RWPE2 (cell line): ENCODE measurements around the gene ABHD1.

Source experiments
- ATAC-seq: fragments of 200-7000 bp; cut with Tn5 transposase; 3 replicates; pipeline ENCODE4 v1.9.1; 2021; ENCODE audit warnings: low read depth
- DNase-seq: peaks from one replicate; pipeline ENCODE4 v3.0.0-alpha.2; 2020; ENCODE audit warnings: low spot score
- H3K27ac ChIP-seq: fragments of 450-650 bp; 2 replicates; pipeline ENCODE4 v1.5.1; 2017; ENCODE audit warnings: mild to moderate bottlenecking; ENCODE audit not compliant: poor library complexity, severe bottlenecking
- H3K27me3 ChIP-seq: fragments of 250-450 bp; sonication (Bioruptor Pico); 2 replicates; pipeline ENCODE4 v1.5.1; 2021; ENCODE audit warnings: mild to moderate bottlenecking, moderate library complexity; ENCODE audit not compliant: insufficient read depth, poor library complexity, severe bottlenecking
- H3K36me3 ChIP-seq: fragments of 250-450 bp; sonication (Bioruptor Pico); 2 replicates; pipeline ENCODE4 v1.5.1; 2020; ENCODE audit warnings: low read depth, mild to moderate bottlenecking, moderate library complexity
- H3K4me1 ChIP-seq: fragments of 250-450 bp; sonication (Bioruptor Pico); 2 replicates; pipeline ENCODE4 v1.5.1; 2021; ENCODE audit warnings: mild to moderate bottlenecking, moderate library complexity; ENCODE audit not compliant: insufficient read depth, poor library complexity, severe bottlenecking
- H3K4me3 ChIP-seq: fragments of 250-450 bp; sonication (Bioruptor Pico); 2 replicates; pipeline ENCODE4 v1.5.1; 2021; ENCODE audit warnings: mild to moderate bottlenecking, moderate library complexity; ENCODE audit not compliant: severe bottlenecking
- H3K9me3 ChIP-seq: fragments of 250-450 bp; sonication (Bioruptor Pico); 2 replicates; pipeline ENCODE4 v1.5.1; 2021; ENCODE audit warnings: mild to moderate bottlenecking, moderate library complexity; ENCODE audit not compliant: severe bottlenecking
- CTCF ChIP-seq: fragments of 450-650 bp; IDR thresholded peaks from one replicate; pipeline ENCODE4 v1.5.1; 2017; ENCODE audit warnings: mild to moderate bottlenecking, moderate library complexity; ENCODE audit not compliant: poor library complexity, severe bottlenecking

Gene ABHD1

GRCh38 chr2:27133905-27134780 lies 10.5 kb downstream of the ABHD1 start, which contains the start of gene PREB:
PREB (minus strand) TSS chr2:27134636; CDS start chr2:27134421, 215 bp downstream.
- no peak for TF ChIP-seq CTCF
- peak within 1 kb of the TSS; percentile 64 for H3K4me3 ChIP-seq
- DNase-seq (peak; percentile 95), ATAC-seq (peak; percentile 91)
- no peaks in the 10 kb centered on the region for H3K9me3 ChIP-seq
- peak within 1 kb of the TSS; percentile 26 for H3K27ac ChIP-seq
- peaks cover 6% of the 10 kb centered on the region for H3K4me1 ChIP-seq
- H3K27me3 ChIP-seq = no peaks in the 10 kb centered on the region
- H3K36me3 ChIP-seq = peaks cover 27% of the 10 kb centered on the region

GRCh38 chr2:27134781-27135477 lies 11.3 kb downstream of the ABHD1 start:
- H3K36me3 ChIP-seq = peaks cover 27% of the 10 kb centered on the region
- no peaks in the 10 kb centered on the region for H3K27me3 ChIP-seq
- no peak for ATAC-seq
- no peak for DNase-seq
- H3K27ac ChIP-seq = no peak overlapping the region
- H3K4me1 ChIP-seq = peaks cover 6% of the 10 kb centered on the region
- peak overlapping the region; percentile 64 for H3K4me3 ChIP-seq
- no peaks in the 10 kb centered on the region for H3K9me3 ChIP-seq
- no peak for TF ChIP-seq CTCF

GRCh38 chr2:27135478-27135955 lies 11.9 kb downstream of the ABHD1 start:
- no peak for TF ChIP-seq CTCF
- no peaks in the 10 kb centered on the region for H3K27me3 ChIP-seq
- ATAC-seq (no peak), DNase-seq (no peak)
- H3K4me1 ChIP-seq = peaks cover 6% of the 10 kb centered on the region
- peaks cover 27% of the 10 kb centered on the region for H3K36me3 ChIP-seq
- no peak overlapping the region for H3K4me3 ChIP-seq
- no peak overlapping the region for H3K27ac ChIP-seq
- H3K9me3 ChIP-seq = no peaks in the 10 kb centered on the region

DNA sequence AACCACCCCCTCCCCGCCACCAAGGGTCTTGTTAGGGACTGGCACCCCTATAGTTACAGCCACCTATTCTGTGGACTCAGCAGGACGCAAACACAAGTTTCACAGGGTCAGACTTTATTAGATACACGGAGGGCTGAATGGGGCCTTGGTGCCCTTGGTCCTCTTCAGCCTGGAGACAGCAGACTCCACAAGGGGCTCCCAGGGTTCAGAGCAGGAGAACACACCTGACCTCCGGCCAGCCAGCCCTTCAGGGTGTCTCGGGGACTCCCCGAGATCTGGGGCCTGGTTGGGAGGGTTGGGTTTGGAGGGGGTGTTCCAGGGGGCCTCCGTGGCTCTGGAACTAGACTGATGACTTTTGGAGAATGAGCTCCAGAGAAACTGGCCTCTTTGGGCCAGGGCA lies 13.1 kb downstream of the ABHD1 start:
- TF ChIP-seq CTCF = no peak
- DNase-seq (no peak), ATAC-seq (no peak)
- Histone ChIP-seq H3K27ac (no peak overlapping the region), H3K27me3 (no peaks in the 10 kb centered on the region), H3K4me3 (no peak overlapping the region), H3K9me3 (no peaks in the 10 kb centered on the region), H3K36me3 (peaks cover 17% of the 10 kb centered on the region), H3K4me1 (peaks cover 6% of the 10 kb centered on the region)
